GM12878 (cell line): ENCODE measurements around the gene PLEKHA1. TPM values are rescaled to one million over a fixed set of nuclear protein-coding genes. Genes with fewer than 3 reads are reported as not detected.

ENCODE experiments used
- ATAC-seq: fragments of 200-7000 bp; cut with Tn5 transposase; 3 replicates; pipeline ENCODE4 v1.9.1; 2020; ENCODE audit warnings: mild to moderate bottlenecking, moderate library complexity
- BruUV-seq: library from RNA; stranded (reverse); fragments of 400-500 nt; replicated peaks from 2 replicates; lab custom pipeline; 2021; lab: Mats Ljungman, UMichigan
- CTCF ChIA-PET: fragments of 300-600 bp; sonication (Branson Sonifier 250); formaldehyde crosslinking; extraction: SDS; loops from one replicate; lab custom pipeline; 2021; ENCODE audit warnings: inconsistent platforms; lab: Yijun Ruan, JAX
- POLR2A ChIA-PET: fragments of 350-600 bp; formaldehyde crosslinking; extraction: SDS; loops from one replicate; lab custom pipeline; 2021; ENCODE audit warnings: inconsistent platforms; lab: Charles Lee
- RAD21 ChIA-PET: fragments of 300-600 bp; sonication (Branson Sonifier 250); formaldehyde crosslinking; loops from one replicate; lab custom pipeline; 2023; ENCODE audit warnings: antibody characterized with exemption; ENCODE audit not compliant: unreplicated experiment; lab: Charles Lee
- SMC1A ChIA-PET: fragments of 300-600 bp; sonication (Branson Sonifier 250); formaldehyde crosslinking; loops from one replicate; lab custom pipeline; 2023; ENCODE audit not compliant: unreplicated experiment, uncharacterized antibody; lab: Charles Lee
- DNase-seq: peaks from one replicate; pipeline ENCODE4 v3.0.0-alpha.2; 2011; ENCODE audit warnings: low read depth, low spot score
- FAIRE-seq: peaks from 3 replicates; lab custom pipeline; 2011; peaks lifted over from hg19 to GRCh38; lab: Jason Lieb, UNC
- H2AFZ ChIP-seq: 2 replicates; pipeline ENCODE4 v1.6.0; 2011; ENCODE audit warnings: low read depth, low read length, control low read depth; ENCODE audit not compliant: control insufficient read depth
- H3K27ac ChIP-seq: 2 replicates; pipeline ENCODE4 v1.5.1; 2011; ENCODE audit warnings: control low read depth; ENCODE audit not compliant: control insufficient read depth, insufficient read depth
- H3K27me3 ChIP-seq, 2 experiments: replicated peaks in 1 of 2; 2 replicates each; pipeline versions ENCODE4 v1.6.0 to v1.6.1; 2011; ENCODE audit warnings: low read length in 1 of 2; ENCODE audit not compliant: control insufficient read depth in 2 of 2, insufficient read depth in 2 of 2
- H3K36me3 ChIP-seq, 2 experiments: 2 replicates each; pipeline ENCODE4 v1.5.1; 2011; ENCODE audit warnings: low read length in 1 of 2; ENCODE audit not compliant: control insufficient read depth in 2 of 2, insufficient read depth in 2 of 2
- H3K4me1 ChIP-seq: 2 replicates; pipeline ENCODE4 v1.6.1; 2011; ENCODE audit warnings: mild to moderate bottlenecking, low read length, moderate library complexity, mixed read lengths; ENCODE audit not compliant: control insufficient read depth, insufficient read depth
- H3K4me2 ChIP-seq: 2 replicates; pipeline ENCODE4 v1.6.0; 2011; ENCODE audit warnings: control low read depth; ENCODE audit not compliant: control insufficient read depth, insufficient read depth
- H3K4me3 ChIP-seq: fragments of 200-600 bp; sonication (generic); 2 replicates; pipeline ENCODE4 v1.5.1; 2016
- H3K79me2 ChIP-seq: 2 replicates; pipeline ENCODE4 v1.6.0; 2011; ENCODE audit warnings: low read length; ENCODE audit not compliant: control insufficient read depth, insufficient read depth
- H3K9ac ChIP-seq: 2 replicates; pipeline ENCODE4 v1.8.0; 2011; ENCODE audit warnings: low read length, control low read depth, mixed read lengths; ENCODE audit not compliant: control insufficient read depth, insufficient read depth
- H3K9me3 ChIP-seq: replicated peaks from 3 replicates; pipeline ENCODE4 v1.5.1; 2011; ENCODE audit warnings: mild to moderate bottlenecking, low read length; ENCODE audit not compliant: control insufficient read depth, insufficient read depth
- H4K20me1 ChIP-seq: 2 replicates; pipeline ENCODE4 v1.6.0; 2011; ENCODE audit not compliant: control insufficient read depth, insufficient read depth
- CEBPB ChIP-seq, 2 experiments: fragments of 150-350 bp in 1 of 2; IDR thresholded peaks; 2 replicates each; pipeline ENCODE4 v1.6.1; 2012 to 2014; ENCODE audit warnings: low read depth in 2 of 2, low read length in 2 of 2, borderline replicate concordance in 1 of 2, inconsistent platforms in 1 of 2
- HCFC1 ChIP-seq: fragments of 150-350 bp; IDR thresholded peaks from 2 replicates; pipeline ENCODE4 v1.6.1; 2014; ENCODE audit warnings: low read length
- HDAC2 ChIP-seq: fragments of 200-600 bp; sonication (generic); IDR thresholded peaks from 2 replicates; pipeline ENCODE4 v1.6.1; 2017
- HDGF ChIP-seq: fragments of 450-650 bp; IDR thresholded peaks from 2 replicates; pipeline ENCODE4 v1.6.1; 2016; ENCODE audit warnings: antibody characterized with exemption
- NFYA ChIP-seq: IDR thresholded peaks from 2 replicates; pipeline ENCODE4 v1.6.1; 2011; ENCODE audit warnings: low read depth, mild to moderate bottlenecking, low read length, improper control_type of control experiment, borderline replicate concordance
- NRF1 ChIP-seq: conservative IDR thresholded peaks from 2 replicates; pipeline ENCODE4 v1.6.1; 2011; ENCODE audit warnings: mild to moderate bottlenecking, low read depth, low read length, improper control_type of control experiment
- PAX5 ChIP-seq: IDR thresholded peaks from 2 replicates; pipeline ENCODE4 v1.6.1; 2011; ENCODE audit warnings: low read depth, low read length, borderline replicate concordance
- RAD21 ChIP-seq: IDR thresholded peaks from 2 replicates; pipeline ENCODE4 v1.6.1; 2011; ENCODE audit warnings: mild to moderate bottlenecking, low read depth, low read length, moderate library complexity; ENCODE audit not compliant: insufficient read depth
- RUNX3 ChIP-seq: IDR thresholded peaks from 2 replicates; pipeline ENCODE4 v1.6.1; 2012; ENCODE audit warnings: low read length, inconsistent platforms
- SKIL ChIP-seq: fragments of 450-650 bp; IDR thresholded peaks from 2 replicates; pipeline ENCODE4 v1.6.1; 2017; ENCODE audit warnings: mild to moderate bottlenecking, low read depth, inconsistent platforms; ENCODE audit not compliant: poor library complexity, severe bottlenecking
- SMAD1 ChIP-seq: fragments of 450-650 bp; IDR thresholded peaks from 2 replicates; pipeline ENCODE4 v1.6.1; 2018; ENCODE audit warnings: mild to moderate bottlenecking, low read depth; ENCODE audit not compliant: partially characterized antibody
- SMAD5 ChIP-seq: IDR thresholded peaks from 2 replicates; pipeline ENCODE4 v1.6.1; 2016; ENCODE audit warnings: antibody characterized with exemption, low read depth
- SUZ12 ChIP-seq: fragments of 200-600 bp; sonication (generic); IDR thresholded peaks from one replicate; pipeline ENCODE4 v1.6.1; 2018; ENCODE audit warnings: antibody characterized with exemption, mild to moderate bottlenecking; ENCODE audit not compliant: unreplicated experiment
- USF2 ChIP-seq: IDR thresholded peaks from 2 replicates; pipeline ENCODE4 v1.6.1; 2011; ENCODE audit warnings: low read depth, low read length, improper control_type of control experiment, borderline replicate concordance
- ZNF207 ChIP-seq: fragments of 450-650 bp; IDR thresholded peaks from 2 replicates; pipeline ENCODE4 v1.6.1; 2014; ENCODE audit warnings: antibody characterized with exemption, mild to moderate bottlenecking, borderline replicate concordance
- WGBS: methylation state at CpG from one replicate; pipeline ENCODE4 v1.1.6; 2016; ENCODE audit warnings: low lambda C conversion rate; ENCODE audit not compliant: insufficient replicate concordance, insufficient coverage; ENCODE audit errors: missing lambda C conversion rate; 5-methylcytosine and 5-hydroxymethylcytosine counted together
- in situ Hi-C: fragments of 300-500 bp; cut with MboI; formaldehyde crosslinking; loops from 9 replicates; pipeline ENCODE4 v1.14.3; 2018; ENCODE audit warnings: mixed read lengths
- intact Hi-C: fragments of 100-400 bp; cut with micrococcal nuclease; formaldehyde crosslinking; loops from one replicate; pipeline ENCODE4 v1.14.2; 2022; ENCODE audit not compliant: unreplicated experiment
- polyA plus RNA-seq, 11 experiments: library from polyadenylated mRNA; depleted of rRNA in 4 of 11; unstranded in 6 of 11; stranded (reverse) in 5 of 11; fragments of >200 nt; fragmentation: Nextera tagmentation in 4 of 11; fragmentation: Illumina TruSeq in 1 of 11; extraction: Ambion mirVana in 4 of 11; extraction: Trizol in 1 of 11; gene quantifications; 1 replicate in 1 of 11; 2 replicates in 10 of 11; pipeline versions ENCODE4 v1.2.1 to v1.2.3, GENCODE V29; 2011 to 2016; ENCODE audit warnings: inconsistent platforms in 2 of 11, missing spikeins in 2 of 11, low read depth in 1 of 11
- total RNA-seq, 4 experiments: library from RNA; depleted of rRNA in 3 of 4; stranded (reverse); fragments of >200 nt in 3 of 4; fragmentation: Illumina TruSeq in 1 of 4; extraction: Trizol in 1 of 4; gene quantifications; 2 replicates each; pipeline versions ENCODE4 v1.2.1 to v1.2.3, GENCODE V29; 2013 to 2021
- TF ChIP-seq, protein P1 (sequence below): IDR thresholded peaks from 2 replicates; pipeline ENCODE4 v1.6.1; 2011; ENCODE audit warnings: mild to moderate bottlenecking, low read depth, low read length, moderate library complexity; ENCODE audit not compliant: insufficient replicate concordance

Gene PLEKHA1
- total and polyA plus RNA-seq, 10 of the 15 experiments (the other 5 are each of a cell fraction or from before 2014, with no cell fraction given) = 0.15 to 6.0 (median 0.32) TPM

- no peak overlapping the region for H3K4me2 ChIP-seq
- H3K36me3 ChIP-seq = no peaks in the 10 kb centered on the region
- no peak for FAIRE-seq
- WGBS = 66% methylated on average over 4 of the region's 4 CpGs
- intact Hi-C loops (no loop called here), in situ Hi-C loops (no loop called here)
- ChIA-PET CTCF (no interaction called here), RAD21 (no interaction called here), SMC1A (no interaction called here), POLR2A (no interaction called here)
- no peaks in the 10 kb centered on the region for H4K20me1 ChIP-seq
- H3K9me3 ChIP-seq = no peaks in the 10 kb centered on the region
- TF ChIP-seq PAX5 (no peak), RAD21 (no peak), SUZ12 (no peak), NFYA (no peak), SMAD1 (no peak), SMAD5 (no peak), HDGF (no peak), ZNF207 (no peak), HDAC2 (no peak), CEBPB (IDR thresholded peaks at IDR 0.05; ENCODE audit: borderline replicate concordance in 1 of 2, low read depth in 2 of 2, low read length in 2 of 2) (no peak), SKIL (no peak), HCFC1 (no peak), NRF1 (no peak), RUNX3 (no peak), USF2 (no peak)
- TF ChIP-seq, protein P1, sequence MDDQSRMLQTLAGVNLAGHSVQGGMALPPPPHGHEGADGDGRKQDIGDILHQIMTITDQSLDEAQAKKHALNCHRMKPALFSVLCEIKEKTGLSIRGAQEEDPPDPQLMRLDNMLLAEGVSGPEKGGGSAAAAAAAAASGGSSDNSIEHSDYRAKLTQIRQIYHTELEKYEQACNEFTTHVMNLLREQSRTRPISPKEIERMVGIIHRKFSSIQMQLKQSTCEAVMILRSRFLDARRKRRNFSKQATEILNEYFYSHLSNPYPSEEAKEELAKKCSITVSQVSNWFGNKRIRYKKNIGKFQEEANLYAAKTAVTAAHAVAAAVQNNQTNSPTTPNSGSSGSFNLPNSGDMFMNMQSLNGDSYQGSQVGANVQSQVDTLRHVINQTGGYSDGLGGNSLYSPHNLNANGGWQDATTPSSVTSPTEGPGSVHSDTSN = no peak
- H2AFZ ChIP-seq = no peak overlapping the region
- no peaks in the 10 kb centered on the region for H3K79me2 ChIP-seq
- peaks cover 3 to 11% of the 10 kb centered on the region in 2 experiments; a peak in 3 of 4 replicates for H3K27me3 ChIP-seq
- H3K27ac ChIP-seq = no peak overlapping the region
- no TSS peak for BruUV-seq
- ATAC-seq = no peak
- H3K9ac ChIP-seq = no peak overlapping the region
- H3K4me3 ChIP-seq = no peak overlapping the region
- no peaks in the 10 kb centered on the region for H3K4me1 ChIP-seq
- DNase-seq = no peak
Observed at GRCh38 chr10:122464250-122464510, 89.7 kb downstream of the PLEKHA1 start.
